Mesodermal cell (in vitro differentiated cells): ENCODE results near the gene CPA4.
A peak's percentile ranks its signal among the peaks of the same experiment; 100 is the strongest.

ENCODE experiments used
- H3K27ac ChIP-seq: 2 replicates; pipeline ENCODE4 v1.7.0; 2013; ENCODE audit warnings: mild to moderate bottlenecking, low read depth, low read length, moderate library complexity; ENCODE audit not compliant: severe bottlenecking
- H3K36me3 ChIP-seq: 2 replicates; pipeline ENCODE4 v1.7.1; 2013; ENCODE audit warnings: mild to moderate bottlenecking, low read length, moderate library complexity; ENCODE audit not compliant: control insufficient read depth, insufficient read depth
- H3K4me1 ChIP-seq: one replicate; pipeline ENCODE4 v1.7.1; 2013; ENCODE audit warnings: mild to moderate bottlenecking, low read length; ENCODE audit not compliant: insufficient read depth, control insufficient read depth, poor library complexity, severe bottlenecking
- H3K4me3 ChIP-seq: 2 replicates; pipeline ENCODE4 v1.7.0; 2013; ENCODE audit warnings: low read length, control low read depth, mild to moderate bottlenecking; ENCODE audit not compliant: insufficient read depth, poor library complexity, severe bottlenecking; ENCODE audit errors: extremely low read depth
- H3K9me3 ChIP-seq: 2 replicates; pipeline ENCODE4 v1.7.1; 2013; ENCODE audit warnings: mild to moderate bottlenecking, low read length, moderate library complexity; ENCODE audit not compliant: control insufficient read depth
- WGBS, 2 experiments: methylation state at CpG; one replicate each; pipeline ENCODE4 v1.1.5; 2013; ENCODE audit warnings: missing lambda C conversion rate in 2 of 2; ENCODE audit not compliant: insufficient coverage in 2 of 2; 5-methylcytosine and 5-hydroxymethylcytosine counted together

Gene CPA4

DNA sequence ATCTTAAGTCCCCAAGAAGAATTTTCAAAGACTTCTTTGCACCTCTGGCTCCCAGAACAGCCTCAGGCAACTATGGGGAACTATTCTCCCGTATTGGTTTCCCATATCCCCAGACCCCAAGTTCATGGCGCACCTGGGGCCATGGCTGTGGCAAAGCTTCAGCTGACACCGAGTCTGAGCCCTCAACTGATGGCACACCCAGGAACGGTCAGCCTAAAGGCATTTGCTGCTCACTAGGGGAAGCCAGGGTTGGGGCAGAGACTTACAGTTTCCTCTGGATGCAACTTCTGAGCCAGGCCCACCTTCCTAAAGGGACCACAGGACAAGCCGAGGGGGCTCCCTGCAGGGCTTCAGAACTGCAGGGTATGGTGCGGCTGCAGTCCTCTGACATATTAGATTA is 73.6 kb downstream of the CPA4 start:
- Histone ChIP-seq H3K4me1 (peaks cover 69% of the 10 kb centered on the region), H3K4me3 (no peak overlapping the region), H3K9me3 (no peaks in the 10 kb centered on the region), H3K27ac (peak overlapping the region; percentile 33), H3K36me3 (no peaks in the 10 kb centered on the region)
- 88 to 96% methylated on average over 5 to 6 of the region's 6 CpGs for WGBS, 2 experiments

DNA sequence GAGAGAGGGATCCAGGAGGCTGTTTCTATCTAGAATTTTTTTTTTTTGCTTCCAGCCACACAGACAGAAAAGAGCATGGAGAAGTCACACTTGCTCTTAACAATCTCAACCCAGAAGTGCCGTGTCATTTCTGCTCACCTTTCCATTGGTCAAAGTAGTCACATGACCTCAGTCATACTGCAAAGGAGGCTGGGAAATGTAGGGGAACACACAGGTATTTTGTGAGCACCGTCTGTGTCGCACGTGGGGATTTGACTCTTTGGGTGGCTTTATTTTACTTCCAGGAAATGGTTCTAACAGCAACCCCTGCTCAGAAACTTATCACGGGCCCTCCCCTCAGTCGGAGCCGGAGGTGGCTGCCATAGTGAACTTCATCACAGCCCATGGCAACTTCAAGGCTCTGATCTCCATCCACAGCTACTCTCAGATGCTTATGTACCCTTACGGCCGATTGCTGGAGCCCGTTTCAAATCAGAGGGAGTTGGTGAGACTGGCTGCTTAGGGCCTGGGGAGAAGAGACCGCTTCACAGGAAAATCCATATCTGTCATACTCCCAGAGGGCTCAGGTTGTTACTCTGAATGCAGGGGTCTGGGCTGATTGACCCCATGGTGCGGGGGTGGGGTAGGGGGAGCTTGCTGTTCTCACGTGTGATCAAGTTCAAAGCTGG is 74.3 kb downstream of the CPA4 start:
- H3K27ac ChIP-seq = no peak overlapping the region
- H3K36me3 ChIP-seq = no peaks in the 10 kb centered on the region
- no peak overlapping the region for H3K4me3 ChIP-seq
- peaks cover 76% of the 10 kb centered on the region for H3K4me1 ChIP-seq
- 95 to 98% methylated on average over 6 to 7 of the region's 13 CpGs for WGBS, 2 experiments
- no peaks in the 10 kb centered on the region for H3K9me3 ChIP-seq

GRCh38 chr7:130367836-130368746 is 75.1 kb downstream of the CPA4 start:
- Histone ChIP-seq H3K9me3 (no peaks in the 10 kb centered on the region), H3K4me1 (peaks cover 84% of the 10 kb centered on the region), H3K27ac (peak overlapping the region; percentile 81), H3K36me3 (no peaks in the 10 kb centered on the region), H3K4me3 (no peak overlapping the region)
- WGBS, 2 experiments = 93 to 96% methylated on average over 13 to 18 of the region's 19 CpGs

DNA sequence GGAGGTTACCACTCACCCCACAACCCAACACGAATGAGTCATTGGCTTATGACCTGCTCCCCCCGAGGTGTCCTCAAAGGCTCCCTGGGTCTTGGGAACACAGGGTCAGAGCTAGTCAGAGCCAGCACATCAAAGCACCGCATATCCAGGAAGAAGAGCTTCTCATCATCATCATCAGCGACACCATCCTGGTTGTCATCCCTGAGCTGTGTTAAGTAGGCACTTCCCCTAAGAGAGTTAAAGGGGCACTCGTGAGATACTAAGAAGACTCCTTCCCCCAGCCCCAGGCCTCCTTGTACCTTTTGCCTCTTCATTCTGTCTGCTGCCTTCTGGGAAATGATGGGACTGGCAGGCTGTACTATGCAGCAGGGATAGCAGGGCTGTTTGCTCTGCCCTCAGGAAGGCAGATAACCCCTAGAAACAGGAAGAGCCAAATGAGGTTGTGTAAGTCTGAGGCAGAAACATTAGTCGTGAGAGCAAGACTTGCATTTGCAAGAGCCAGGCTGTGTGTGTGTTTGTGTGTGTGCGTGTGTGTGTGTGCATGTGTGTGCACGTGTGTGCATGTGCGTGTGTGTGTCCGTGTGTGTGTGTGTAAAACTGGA is 76.2 kb downstream of the CPA4 start:
- no peaks in the 10 kb centered on the region for H3K9me3 ChIP-seq
- 61 to 75% methylated on average over 7 to 10 of the region's 10 CpGs for WGBS, 2 experiments
- peak overlapping the region; percentile 81 for H3K27ac ChIP-seq
- no peaks in the 10 kb centered on the region for H3K36me3 ChIP-seq
- peaks cover 87% of the 10 kb centered on the region for H3K4me1 ChIP-seq
- H3K4me3 ChIP-seq = no peak overlapping the region

GRCh38 chr7:130369831-130370550 is 77.0 kb downstream of the CPA4 start:
- H3K36me3 ChIP-seq = no peaks in the 10 kb centered on the region
- H3K4me1 ChIP-seq = peaks cover 89% of the 10 kb centered on the region
- H3K4me3 ChIP-seq = no peak overlapping the region
- H3K9me3 ChIP-seq = no peaks in the 10 kb centered on the region
- H3K27ac ChIP-seq = peak overlapping the region; percentile 81
- WGBS, 2 experiments = 52 to 61% methylated on average over 2 of the region's 3 CpGs

GRCh38 chr7:130371046-130371445 is 78.1 kb downstream of the CPA4 start:
- Histone ChIP-seq H3K36me3 (no peaks in the 10 kb centered on the region), H3K9me3 (peaks cover 6% of the 10 kb centered on the region), H3K27ac (no peak overlapping the region), H3K4me1 (peaks cover 80% of the 10 kb centered on the region), H3K4me3 (no peak overlapping the region)
- 91 to 97% methylated on average over 3 of the region's 3 CpGs for WGBS, 2 experiments

DNA sequence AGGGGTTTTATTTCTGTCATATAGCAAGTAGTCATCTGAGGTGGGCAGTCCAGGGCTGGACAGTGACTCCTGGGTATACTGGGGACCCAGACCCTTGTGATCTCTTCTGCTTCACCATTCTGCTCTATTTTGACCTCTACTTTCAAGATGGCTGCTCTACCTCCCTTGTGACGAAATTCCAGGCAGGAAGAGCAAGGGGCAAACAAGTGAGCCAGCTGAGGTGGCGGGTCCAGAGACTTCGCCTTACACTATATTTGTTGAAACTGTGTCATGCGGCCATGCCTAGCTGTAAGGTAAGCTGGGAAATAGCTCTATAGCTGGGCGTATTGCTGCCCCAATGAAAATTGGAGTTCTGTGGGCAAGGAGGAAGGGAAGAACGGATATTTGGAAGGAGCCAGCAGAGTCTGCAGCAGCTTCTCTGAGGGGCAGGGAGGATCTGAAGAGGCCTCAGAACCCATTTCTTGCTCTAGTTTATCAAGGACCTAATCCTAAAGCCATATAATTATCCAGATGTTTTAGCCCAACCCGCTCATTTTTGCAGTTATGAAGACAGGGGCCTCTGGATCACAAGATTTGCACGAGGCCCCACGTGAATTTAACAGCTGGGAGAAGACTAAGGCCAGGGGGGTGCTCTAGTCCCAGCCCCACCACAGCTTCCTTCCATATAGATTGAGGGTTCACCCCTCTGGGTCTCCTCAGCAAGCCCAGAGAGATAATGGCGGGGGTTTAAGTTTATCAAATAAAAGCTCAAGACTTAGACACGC is 79.6 kb downstream of the CPA4 start:
- Histone ChIP-seq H3K4me3 (no peak overlapping the region), H3K4me1 (peaks cover 65% of the 10 kb centered on the region), H3K9me3 (peaks cover 18% of the 10 kb centered on the region), H3K36me3 (no peaks in the 10 kb centered on the region), H3K27ac (peak overlapping the region; percentile 100)
- WGBS, 2 experiments = 84 to 92% methylated on average over 8 to 9 of the region's 11 CpGs
